ENCODE data around the gene HAO2.

GRCh38 chr1:119435052-119435451 lies 66.5 kb downstream of the HAO2 start:
- TF ChIP-seq CTCF (IDR thresholded peaks at IDR 0.05) (no peak), POLR2AphosphoS5 (IDR thresholded peaks at IDR 0.05) (no peak)

All from breast epithelium (tissue), 3 donors.